H1 (cell line): ENCODE measurements around the gene DIAPH1. TPM values are rescaled to one million over a fixed set of nuclear protein-coding genes. Genes with fewer than 3 reads are reported as not detected.

Experiments used
- BCL11A ChIP-seq, 2 experiments: IDR thresholded peaks; one replicate each; pipeline ENCODE4 v1.6.1; 2011; ENCODE audit warnings: low read depth in 2 of 2, low read length in 2 of 2, mild to moderate bottlenecking in 2 of 2
- JUND ChIP-seq: IDR thresholded peaks from 2 replicates; pipeline ENCODE4 v1.6.1; 2011; ENCODE audit warnings: mild to moderate bottlenecking, improper control_type of control experiment, low read length
- KDM5A ChIP-seq: fragments of 200-600 bp; IDR thresholded peaks from 2 replicates; pipeline ENCODE4 v1.7.1; 2012; ENCODE audit warnings: mild to moderate bottlenecking, low read length, inconsistent platforms, mixed read lengths
- POU5F1 ChIP-seq: IDR thresholded peaks from 2 replicates; pipeline ENCODE4 v1.6.1; 2011; ENCODE audit warnings: low read depth, mild to moderate bottlenecking, low read length, moderate library complexity
- SP1 ChIP-seq: IDR thresholded peaks from 2 replicates; pipeline ENCODE4 v1.6.1; 2011; ENCODE audit warnings: low read depth, low read length
- SP2 ChIP-seq: IDR thresholded peaks from 2 replicates; pipeline ENCODE4 v1.6.1; 2012; ENCODE audit warnings: mild to moderate bottlenecking, low read length, inconsistent platforms
- TAF7 ChIP-seq: optimal IDR thresholded peaks from 2 replicates; pipeline ENCODE3; 2011; ENCODE audit warnings: low read depth, mild to moderate bottlenecking, inconsistent platforms, low read length, moderate library complexity, borderline replicate concordance
- YY1 ChIP-seq: IDR thresholded peaks from 2 replicates; pipeline ENCODE4 v1.6.1; 2011; ENCODE audit warnings: low read depth, mild to moderate bottlenecking, low read length
- polyA plus RNA-seq, 7 experiments: library from polyadenylated mRNA; depleted of rRNA in 3 of 7; stranded (reverse) in 5 of 7; unstranded in 2 of 7; fragments of >200 nt in 5 of 7; fragments of 200-250 nt in 2 of 7; gene quantifications; 1 replicate in 5 of 7; 2 replicates in 1 of 7; 4 replicates in 1 of 7; pipeline versions ENCODE4 v1.2.1 to v1.2.3, GENCODE V29; 2011 to 2013; ENCODE audit warnings: missing spikeins in 2 of 7, mixed read lengths in 2 of 7
- total RNA-seq: library from RNA; stranded (reverse); fragmentation: NEBNext Ultra II Directional; extraction: Animal tissue kit (Norgen Biotek cat#: 25700); gene quantifications from 2 replicates; pipeline ENCODE4 v1.2.1, GENCODE V29; 2021

DIAPH1 gene
- total and polyA plus RNA-seq, 2 of the 8 experiments (the other 6 are each of a cell fraction or from before 2014, with no cell fraction given), result 61.2 to 114 TPM

GRCh38 chr5:141543053-141543452 lies 75.7 kb downstream of the DIAPH1 start (continued):
- TF ChIP-seq TAF7 (no peak), KDM5A (no peak), YY1 (no peak), JUND (no peak), SP2 (no peak), SP1 (no peak), BCL11A (IDR thresholded peaks at IDR 0.05; ENCODE audit: low read depth in 2 of 2, low read length in 2 of 2) (no peak), POU5F1 (no peak)
